ENCODE data around the gene CDIP1.

The CDIP1 gene

GRCh38 chr16:4513086-4513860 lies 25.3 kb downstream of the CDIP1 start:
- no peak for DNase-seq

DNA sequence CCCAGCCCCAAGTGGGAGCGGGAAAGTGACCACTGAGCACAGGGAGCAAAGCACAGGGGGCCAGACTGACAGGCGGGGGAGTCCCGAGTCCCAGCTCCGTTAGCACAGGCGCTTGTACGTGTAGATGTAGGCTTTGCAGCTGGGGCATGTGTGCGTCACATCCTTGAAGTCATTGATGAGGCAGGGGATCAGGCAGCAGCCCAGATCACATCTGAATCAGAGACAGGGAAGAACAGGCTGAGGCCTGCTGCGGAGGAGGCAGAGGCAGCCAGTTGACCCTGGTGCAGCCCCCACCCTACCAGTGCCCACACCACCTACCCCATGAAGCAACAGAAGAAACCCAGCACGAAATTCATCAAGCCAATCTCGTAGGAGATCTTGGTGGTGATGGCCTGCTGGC lies 26.1 kb downstream of the CDIP1 start:
- no peak for DNase-seq

GRCh38 chr16:4511441-4512082 lies 27.0 kb downstream of the CDIP1 start:
- DNase-seq: peak; percentile 11

DNA sequence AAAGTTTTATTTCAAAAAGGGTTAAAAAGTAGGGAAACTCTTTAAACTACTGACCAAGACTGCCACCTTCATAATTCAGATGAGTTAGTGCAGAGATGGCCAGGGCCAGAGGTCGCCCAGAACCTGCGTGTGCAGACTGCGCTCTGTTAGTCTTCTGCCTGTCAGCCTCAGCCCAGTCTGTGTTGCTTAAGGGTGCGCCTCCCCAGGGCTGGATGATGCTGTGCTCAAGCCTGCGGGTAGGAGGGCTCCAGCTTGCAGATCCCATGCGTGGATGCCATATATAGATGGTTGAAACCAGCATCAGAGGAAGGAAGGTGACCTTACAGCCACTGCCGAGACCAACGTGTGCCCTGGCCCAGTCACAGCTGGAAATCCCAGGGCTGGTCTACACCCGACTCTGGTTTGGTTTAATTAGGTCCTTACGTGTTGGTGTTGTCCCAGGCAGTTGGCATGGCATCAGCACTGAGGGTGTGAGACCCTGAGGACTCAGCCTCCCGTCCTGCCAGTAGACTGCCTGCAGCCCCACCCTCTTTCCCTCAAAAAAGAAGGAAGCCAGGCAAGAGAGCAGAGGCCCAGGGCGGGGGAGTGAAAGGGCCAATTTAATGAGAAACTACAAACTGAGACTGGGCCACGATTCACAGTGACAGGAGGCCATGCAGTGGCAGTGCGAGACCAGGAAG lies 27.7 kb downstream of the CDIP1 start:
- DNase-seq: no peak

GRCh38 chr16:4510131-4510530 lies 28.4 kb downstream of the CDIP1 start:
- no peak for DNase-seq

DNA sequence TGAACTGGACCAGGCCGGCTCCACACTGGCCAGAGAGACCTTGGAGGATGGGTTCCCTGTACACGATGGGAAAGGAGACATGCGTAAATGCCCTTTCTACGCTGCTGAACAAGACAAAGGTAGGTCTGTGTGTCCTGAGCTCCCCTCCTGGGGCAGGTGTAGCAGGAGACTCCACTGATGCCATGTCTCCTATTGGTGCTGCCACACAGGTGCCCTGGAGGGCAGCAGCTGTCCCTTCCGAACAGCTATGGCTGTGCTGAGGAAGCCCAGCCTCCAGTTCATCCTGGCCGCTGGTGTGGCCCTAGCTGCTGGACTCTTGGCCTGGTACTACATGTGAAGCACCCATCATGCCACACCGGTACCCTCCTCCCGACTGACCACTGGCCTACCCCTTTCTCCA lies 29.2 kb downstream of the CDIP1 start:
- no peak for DNase-seq

GRCh38 chr16:4508806-4509205 lies 29.8 kb downstream of the CDIP1 start:
- DNase-seq: no peak

- no peak for DNase-seq
These were observed 30.8 kb downstream of the CDIP1 start for GRCh38 chr16:4507588-4508345.

DNA sequence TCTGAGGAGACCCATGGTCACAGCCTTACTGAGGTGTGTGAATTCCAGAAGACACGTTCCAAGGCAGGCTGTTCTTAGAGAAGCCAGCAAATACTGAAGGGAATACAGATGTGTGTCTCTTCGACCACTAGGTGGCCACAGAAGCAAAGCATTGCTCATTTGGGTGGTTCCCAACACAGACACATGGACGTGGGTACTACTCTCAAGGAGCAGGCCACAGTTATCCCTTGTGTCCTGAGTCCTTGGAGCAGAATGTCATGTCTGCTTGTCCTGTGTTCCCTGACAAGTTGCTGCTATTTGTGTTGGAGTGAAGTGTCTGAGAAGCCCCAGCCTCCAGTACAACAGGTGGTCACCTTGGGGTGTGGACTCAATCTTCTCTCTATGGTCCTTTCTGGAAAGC lies 32.1 kb downstream of the CDIP1 start:
- DNase-seq: no peak

DNA sequence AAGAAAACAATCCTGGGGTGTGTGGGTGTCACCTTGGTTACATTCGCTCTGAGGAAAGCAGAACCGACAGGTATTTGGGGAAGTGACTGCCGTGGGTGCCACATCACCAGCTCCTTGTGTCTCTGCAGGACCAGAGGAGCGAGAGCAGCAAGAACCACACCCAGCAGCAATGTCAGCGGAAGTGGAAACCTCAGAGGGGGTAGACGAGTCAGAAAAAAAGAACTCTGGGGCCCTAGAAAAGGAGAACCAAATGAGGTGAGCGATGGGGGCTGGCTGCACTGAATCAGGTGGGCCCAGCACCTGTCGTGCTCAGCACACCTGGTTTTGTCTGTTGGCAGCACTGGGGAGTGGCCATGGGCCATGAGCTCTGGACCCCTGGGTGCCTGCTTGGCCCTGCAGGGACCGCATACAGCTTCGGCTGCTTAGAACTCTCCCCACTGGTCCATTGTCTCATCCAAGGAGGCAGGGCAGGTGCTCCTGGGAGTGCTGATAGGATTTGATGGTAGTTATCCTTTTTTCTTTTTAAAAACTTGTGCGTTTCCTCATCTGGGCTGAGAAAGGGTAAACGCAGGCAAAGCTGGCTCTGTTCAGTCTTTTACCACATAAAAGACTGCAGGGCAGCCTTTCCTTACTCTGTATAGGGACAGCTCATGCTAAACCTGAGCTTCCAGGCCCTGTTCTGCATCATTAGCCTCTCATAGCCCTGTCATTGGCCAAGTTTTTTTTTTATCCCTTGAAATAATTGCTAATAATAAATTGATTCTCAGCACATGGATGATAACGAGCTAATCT lies 33.0 kb downstream of the CDIP1 start:
- DNase-seq: no peak

DNA sequence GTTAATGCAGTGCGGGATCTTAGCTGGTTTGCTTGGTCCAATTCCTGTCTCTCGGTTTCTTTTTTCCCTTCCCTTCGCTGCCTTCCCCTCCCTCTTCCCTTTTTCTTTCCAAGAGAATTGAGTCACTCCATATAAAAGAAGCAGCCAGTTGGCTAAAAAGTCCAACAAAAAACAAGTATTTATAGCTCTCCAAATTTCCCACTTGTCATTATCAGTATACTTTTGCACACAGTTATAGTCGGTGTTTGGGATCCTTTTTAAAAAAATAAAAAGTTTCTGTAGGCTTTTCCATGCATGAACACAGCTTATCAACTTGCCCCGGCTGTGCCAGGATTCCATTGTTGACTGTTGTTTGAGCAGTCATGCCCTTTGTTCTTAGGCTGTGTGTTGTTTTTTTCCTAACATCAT lies 37.5 kb downstream of the CDIP1 start:
- DNase-seq: peak; percentile 15

DNA sequence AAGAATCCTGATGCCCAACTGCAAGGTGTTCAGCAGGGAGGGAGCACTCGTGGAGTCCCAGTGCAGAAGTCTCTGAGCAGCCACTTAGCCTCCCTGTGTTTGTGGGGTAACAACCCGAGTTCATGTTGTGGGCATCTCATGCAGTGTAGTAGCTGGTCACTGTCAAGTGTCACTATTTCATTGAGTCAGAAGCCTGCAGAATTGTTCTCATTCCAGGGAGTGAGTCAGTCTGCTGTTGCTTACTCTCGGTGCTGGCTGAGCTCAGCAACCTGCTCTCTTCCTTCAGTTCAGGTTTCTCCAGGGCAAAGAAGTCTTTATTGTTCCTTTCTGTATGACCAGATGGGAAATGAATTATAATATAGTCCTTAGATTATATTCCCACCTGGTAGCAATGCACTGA lies 38.3 kb downstream of the CDIP1 start:
- DNase-seq: peak; percentile 45

GRCh38 chr16:4499196-4499555 lies 39.4 kb downstream of the CDIP1 start:
- no peak for DNase-seq

DNA sequence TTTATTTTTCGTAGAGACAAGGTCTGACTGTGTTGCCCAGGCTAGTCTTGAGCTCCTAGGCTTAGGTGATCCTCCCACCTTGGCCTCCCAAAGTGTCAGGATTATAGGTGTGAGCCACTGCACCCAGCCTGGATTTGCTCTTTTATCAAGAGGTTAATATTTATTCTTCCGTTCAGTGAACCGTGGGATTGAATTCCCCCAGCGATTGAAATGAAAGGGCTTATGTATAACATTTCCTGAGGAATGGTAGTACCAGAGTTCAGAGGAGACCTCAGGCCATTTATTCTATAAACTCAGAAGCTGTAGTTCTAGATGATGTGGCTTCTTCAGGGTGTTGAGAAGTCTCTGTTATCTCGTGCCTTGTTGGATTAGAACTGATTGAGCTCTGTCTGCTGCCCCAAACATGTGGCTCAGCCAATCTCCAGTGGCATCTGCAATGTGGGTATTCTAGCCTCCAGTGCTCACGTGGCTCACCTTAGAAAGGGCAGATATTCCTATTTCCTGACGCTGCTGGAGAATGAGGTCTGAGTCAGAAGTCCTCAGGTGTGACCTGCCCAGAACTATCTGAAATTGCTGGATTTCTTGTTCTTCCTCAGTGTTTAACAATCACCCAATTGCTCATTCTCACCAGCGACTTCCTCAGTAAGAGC lies 39.9 kb downstream of the CDIP1 start:
- DNase-seq: peak; percentile 37

GRCh38 chr16:4496305-4496704 lies 42.3 kb downstream of the CDIP1 start:
- DNase-seq: peak; percentile 17

- no peak for DNase-seq
These were observed 42.8 kb downstream of the CDIP1 start for GRCh38 chr16:4495766-4496165.

DNA sequence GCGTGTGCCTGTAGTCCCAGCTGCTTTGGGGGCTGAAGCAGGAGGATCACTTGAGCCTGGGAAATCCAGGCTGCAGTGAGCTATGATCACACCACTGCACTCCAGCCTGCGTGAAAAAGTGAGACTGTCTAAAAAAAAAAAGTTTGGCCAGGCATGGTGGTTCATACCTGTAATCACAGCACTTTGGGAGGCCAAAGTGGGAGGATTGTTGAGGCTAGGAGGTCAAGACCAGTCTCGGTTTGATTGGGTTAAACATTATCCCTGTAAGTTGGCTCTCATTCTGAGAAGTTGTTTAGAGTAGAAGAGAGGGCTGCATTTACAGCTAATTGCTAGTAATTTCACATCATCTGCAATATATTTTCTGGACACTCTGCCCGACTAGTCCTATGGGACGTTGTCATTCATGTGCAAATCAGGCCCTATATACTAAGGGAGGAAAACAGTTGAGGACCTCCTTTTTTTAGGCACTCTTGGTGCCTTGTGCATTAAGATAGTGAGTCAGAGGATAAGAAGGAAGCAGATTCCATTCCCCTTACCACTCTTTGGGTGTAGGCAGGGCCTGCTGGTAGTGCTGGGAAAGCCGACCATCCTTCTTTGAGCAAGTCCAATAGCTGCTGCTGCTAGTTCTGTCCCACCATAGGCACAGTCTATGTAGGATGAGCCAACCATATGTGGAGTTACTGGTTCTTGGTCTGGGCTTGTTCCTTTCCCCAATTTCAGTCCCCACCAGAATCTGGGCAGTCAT lies 43.7 kb downstream of the CDIP1 start:
- DNase-seq: peak; percentile 80

GRCh38 chr16:4491898-4492297 lies 46.7 kb downstream of the CDIP1 start:
- no peak for DNase-seq

DNA sequence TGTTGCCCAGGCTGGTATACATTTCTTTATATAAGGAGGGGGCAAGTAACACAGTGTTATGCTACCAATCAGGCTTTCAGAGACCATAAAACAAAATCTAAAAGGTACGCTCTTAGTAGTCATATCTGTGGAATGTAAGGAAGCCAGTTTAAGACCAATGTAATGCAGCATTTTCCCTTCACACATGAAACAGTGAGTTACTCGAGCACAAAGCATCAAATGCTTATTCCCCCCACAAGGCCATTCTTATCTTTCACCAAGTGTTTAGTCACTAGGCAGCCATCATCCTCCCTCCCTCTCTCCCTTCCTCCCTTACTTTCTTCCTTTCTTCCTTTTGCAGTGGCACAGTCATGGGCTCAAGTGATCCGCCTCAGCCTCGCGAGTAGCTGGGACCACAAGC lies 49.5 kb downstream of the CDIP1 start:
- DNase-seq: peak; percentile 93

- no peak for DNase-seq
These were observed 50.0 kb downstream of the CDIP1 start for GRCh38 chr16:4488499-4488967.

- DNase-seq: peak; percentile 55
These were observed 50.5 kb downstream of the CDIP1 start for GRCh38 chr16:4487955-4488498.

Data from kidney glomerular epithelial cell (primary cell).